HL-60/S4 (cell line): ENCODE results near the gene PLXNC1.

Experiments used
- in situ Hi-C: fragments of 300-500 bp; cut with MboI; formaldehyde crosslinking; loops from 2 replicates; pipeline ENCODE4 v1.14.3; 2022; ENCODE audit warnings: low sequenced_read_pairs

Gene PLXNC1

DNA sequence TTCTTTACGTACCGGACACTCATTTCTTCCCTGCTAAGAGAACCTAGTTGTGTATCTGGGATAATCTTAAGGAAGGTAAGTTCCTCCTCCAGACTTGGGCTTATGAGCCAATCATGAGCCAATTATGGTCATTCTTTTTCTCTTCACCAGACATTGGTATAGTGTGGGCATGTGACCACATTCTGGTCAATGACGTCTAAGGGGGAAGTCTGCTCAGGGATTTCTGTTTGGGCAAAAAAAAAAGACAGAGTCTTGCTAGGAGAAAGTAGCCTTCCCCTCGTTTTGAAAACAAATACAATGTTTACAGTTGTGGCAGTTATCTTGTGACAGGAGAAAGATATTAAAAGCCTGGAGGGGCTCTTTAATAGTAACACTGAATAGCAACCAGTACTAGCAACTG is 20.1 kb upstream of the PLXNC1 start:
- in situ Hi-C loops, result loop anchor here (25.0 kb wide), 2 partner anchors 634 to 859 kb away; no protein-coding TSS in a partner anchor

DNA sequence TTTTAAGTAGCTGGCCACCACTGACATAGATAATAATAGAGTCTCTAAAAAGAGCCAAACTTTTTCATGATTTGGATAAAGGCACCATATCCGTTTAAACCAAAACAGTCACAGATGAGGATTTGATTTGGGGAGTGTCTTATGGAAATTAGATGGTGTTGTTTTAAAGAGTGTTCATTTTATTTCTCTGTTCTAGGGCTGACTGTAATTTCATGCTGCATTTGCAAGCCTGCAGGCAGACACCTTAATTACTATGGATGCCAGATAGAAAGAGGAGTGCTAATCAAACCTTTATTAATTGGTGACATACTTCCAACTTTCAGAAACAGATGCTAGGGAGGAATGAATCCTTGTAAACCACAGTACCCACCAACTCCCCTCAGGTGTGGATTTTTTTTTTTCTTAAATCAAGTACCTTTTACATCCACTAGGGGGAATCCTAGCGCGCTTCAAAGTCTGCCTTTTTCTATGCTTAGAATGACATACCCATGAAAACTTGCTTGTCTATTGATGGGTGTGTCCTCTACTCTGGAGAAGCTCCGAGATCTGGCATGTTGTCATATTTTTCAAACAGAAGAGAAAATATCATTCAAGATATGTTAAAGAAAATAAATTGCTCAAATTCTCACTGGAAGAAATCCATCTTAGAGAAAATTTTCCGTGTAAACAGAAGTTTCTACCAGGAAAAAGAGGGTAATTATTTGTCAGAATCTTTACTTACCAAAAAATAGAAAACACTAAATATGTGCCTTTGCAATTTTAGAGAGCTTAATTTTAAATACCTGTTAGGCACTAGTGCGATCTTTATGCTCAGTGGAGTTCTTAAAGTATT is 14.2 kb upstream of the PLXNC1 start:
- in situ Hi-C loops, result loop anchor here (25.0 kb wide), 2 partner anchors 628 to 853 kb away; no protein-coding TSS in a partner anchor

DNA sequence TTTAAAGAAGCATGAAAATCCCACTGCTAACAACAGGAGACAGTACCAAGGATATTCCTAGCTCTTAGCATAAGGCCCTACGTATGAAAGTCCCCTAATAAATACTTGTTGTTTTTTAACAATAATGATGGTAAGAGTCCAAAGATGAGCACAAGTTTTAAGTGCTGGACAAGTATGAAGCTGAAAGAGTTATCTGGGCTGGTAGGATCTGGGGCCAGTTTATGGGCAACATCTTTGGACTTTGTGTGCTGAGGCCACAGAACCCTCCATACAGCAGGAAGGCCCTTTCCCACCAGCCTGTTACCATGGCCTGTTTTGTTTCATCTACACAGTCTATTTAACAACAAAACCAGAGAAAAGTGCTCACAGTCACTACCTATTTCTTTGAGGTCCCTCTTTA is 12.5 kb upstream of the PLXNC1 start:
- in situ Hi-C loops, result loop anchor here (5.0 to 25.0 kb wide), 3 partner anchors 391 to 851 kb away; no protein-coding TSS in a partner anchor

DNA sequence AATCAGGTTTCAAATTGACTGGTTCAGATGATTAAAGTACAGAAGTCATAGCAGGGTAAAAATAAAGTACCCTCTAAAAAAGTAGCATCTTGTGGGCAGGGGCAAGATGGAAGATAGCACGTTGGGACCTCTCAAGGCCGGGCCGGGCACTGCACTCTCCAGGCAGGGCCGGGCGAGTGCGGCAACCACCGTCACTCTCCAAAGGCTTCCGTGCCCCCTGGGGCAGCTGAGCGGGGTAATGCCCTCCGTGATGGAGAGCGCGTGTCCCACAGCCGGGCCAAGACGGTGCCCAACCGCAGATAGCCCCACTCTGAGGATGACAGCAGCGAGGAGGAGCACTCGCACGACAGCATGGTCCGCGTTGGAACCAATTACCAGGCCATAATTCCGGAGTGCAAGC is 8.6 kb upstream of the PLXNC1 start:
- in situ Hi-C loops, result loop anchor here (5.0 to 25.0 kb wide), 3 partner anchors 387 to 847 kb away; no protein-coding TSS in a partner anchor

DNA sequence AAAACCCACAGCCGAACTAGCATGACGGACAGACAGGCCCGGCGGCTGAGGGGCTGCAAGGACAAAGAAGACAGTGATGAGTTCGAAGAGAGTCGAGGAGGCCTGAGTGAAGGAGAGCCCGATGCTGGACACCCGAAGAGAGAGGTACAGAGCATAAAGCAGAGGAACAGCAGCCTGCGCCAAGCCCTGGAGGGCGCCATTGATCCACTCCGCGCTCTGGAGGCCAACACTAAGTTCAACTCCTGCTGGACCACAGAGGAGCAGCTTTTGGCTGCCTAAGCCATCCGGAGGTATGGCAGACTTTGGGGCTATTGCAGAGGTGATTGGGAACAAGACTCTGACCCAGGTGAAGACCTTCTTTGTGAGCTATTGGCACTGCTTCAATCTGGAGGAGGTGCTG is 7.8 kb upstream of the PLXNC1 start:
- in situ Hi-C loops, result loop anchor here (25.0 kb wide), 2 partner anchors 622 to 847 kb away; no protein-coding TSS in a partner anchor

DNA sequence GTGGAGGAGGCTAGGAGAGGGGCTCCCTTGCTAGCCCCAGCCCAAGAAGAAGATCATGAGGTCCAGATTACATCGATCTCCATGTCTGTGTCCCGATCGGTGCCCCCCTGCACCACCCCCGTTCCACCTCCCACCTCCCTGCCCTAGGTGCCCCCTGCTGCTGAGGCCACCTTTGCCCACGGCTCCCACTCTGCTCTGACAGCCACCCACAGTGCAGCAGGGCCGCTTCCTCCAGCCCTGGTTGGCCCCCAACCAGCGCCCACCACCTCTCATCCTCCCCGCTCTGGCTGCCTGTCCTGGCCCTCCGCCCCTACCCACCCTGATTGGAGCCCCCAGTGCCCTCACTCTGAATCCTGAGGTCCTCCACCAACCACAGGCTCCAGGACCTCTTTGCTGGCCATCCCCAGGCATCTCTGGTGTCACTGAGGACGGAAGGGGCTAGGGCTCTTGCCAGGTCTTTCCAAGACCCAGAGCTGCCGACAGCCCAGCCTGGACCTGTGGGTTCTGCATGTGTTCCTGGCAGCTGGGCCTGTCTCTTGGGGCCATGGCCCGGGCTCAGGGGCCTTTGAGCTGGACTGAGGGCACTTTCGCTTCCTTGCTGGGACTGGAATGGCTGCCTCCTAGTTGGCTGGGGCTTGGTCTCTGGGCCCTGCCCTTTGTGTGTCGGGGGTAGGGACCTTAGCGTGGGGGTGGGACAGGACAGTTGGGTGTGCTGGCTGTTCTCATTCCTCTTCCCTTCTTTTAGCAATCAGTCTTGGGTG is 7.2 kb upstream of the PLXNC1 start:
- in situ Hi-C loops, result loop anchor here (25.0 kb wide), 2 partner anchors 621 to 846 kb away; no protein-coding TSS in a partner anchor

DNA sequence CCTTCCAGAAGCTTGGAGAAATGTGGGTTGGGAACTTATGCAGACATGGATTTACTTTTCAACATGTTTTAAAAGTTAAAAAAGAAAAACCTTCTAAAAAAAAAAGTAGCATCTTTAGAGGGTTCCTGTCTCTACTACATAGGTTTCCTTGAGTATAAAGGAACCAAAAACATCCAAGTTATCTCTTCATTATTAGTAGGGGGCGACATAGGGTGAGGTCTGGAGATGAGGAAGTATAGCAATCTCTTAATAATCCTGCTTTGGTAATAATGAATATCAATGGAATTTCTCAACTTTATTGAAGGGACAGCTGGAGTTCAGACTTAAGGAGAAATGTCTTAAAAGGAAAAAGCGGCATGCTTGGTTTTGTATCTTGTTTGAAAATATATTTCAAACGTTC is 6.5 kb upstream of the PLXNC1 start:
- in situ Hi-C loops, result loop anchor here (25.0 kb wide), 2 partner anchors 620 to 845 kb away; no protein-coding TSS in a partner anchor

DNA sequence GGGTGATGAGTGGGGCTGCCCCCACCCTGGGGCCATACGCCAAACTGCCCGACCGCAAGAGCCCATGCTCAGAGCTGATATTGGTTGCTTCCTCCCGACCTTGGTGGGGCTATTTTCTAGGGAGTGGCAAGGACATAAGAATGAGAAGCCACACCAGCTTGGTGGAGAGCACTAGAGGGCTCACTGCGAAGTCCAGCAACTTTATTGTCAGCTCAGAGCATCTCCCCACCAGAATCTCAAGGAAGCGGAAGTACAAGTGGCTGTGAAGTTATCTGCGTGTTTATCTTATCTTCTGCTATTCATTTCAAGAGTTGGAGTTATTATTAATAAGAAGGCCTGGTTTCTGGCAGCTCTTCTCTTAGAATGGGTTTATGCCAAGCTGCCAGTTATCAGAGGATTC is 4.9 kb upstream of the PLXNC1 start:
- in situ Hi-C loops, result loop anchor here (25.0 kb wide), 2 partner anchors 619 to 844 kb away; no protein-coding TSS in a partner anchor

DNA sequence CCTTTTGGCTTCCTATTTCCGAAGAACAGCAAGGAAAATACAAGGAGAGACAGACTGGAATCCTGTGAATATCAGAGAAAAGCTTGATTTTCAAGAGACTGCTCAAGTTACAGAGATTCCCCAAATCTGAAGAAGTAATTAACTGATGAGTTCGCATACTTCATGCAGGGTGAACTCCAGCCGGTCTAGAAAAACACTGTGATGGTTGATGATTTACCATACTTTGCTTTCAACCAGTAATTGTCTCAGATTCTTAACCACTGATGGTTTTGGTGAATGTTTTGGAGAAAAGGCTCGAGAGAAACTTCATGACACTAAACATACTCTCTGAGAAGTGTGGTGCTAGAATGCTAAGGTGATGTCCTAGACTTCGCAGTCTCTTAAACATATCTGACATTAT is 4.4 kb upstream of the PLXNC1 start:
- in situ Hi-C loops, result loop anchor here (25.0 kb wide), 2 partner anchors 618 to 843 kb away; no protein-coding TSS in a partner anchor

DNA sequence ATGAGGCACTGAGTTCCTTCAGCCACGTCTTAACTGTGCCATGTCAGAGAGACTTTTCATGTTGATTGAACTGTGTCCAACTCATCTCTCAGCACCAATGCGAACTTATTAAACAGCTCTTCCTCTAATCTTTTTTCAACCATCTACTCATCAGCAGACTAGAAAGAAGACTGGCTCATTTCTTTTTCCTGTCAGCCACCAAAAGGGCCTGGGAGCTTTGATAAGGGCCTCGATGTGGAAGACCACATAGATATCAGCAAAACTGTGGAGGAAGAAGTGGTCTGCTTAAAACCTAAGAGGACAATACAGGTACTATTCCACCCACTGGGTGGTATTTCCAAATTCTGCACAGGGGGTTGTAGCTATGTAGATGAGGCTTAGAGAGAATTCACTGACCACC is 3.6 kb upstream of the PLXNC1 start:
- in situ Hi-C loops, result loop anchor here (25.0 kb wide), 2 partner anchors 618 to 843 kb away; no protein-coding TSS in a partner anchor

DNA sequence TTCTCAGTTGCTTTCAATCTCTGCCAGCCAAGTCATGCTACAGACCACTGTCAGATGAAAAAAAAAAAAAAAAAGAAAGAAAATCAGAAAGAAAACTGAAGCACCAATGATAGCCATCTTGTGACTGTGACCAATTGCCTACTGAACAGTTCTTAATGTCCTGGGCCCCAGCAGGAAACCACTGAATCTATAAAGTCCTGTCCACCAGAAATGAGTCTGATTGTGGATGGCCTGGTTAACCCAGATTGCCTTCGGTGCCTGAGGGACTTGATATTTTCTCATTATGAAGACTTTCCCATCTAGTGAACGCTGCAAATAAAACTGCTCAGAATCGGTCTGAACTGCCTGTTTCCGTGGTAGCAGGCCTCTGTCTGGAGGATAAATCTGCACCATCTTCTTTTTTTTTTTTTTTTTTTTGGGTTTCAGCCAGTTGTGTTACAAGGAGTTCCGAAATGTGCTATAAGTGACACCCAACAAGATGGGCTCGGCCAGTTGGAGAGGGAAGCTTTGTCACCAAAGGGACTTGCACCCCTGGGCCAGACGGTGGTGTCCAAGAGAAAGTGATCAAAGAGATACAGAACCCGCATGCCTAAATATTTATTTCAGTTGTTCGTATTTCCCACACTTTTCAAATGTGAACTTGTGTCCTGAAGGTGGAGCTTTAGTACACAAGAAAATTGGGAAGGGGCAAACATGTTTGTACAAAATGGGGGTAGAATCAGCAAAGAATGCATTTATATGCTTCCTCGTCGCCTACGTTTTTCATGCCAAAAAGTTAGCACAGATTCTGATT is 3.0 kb upstream of the PLXNC1 start:
- in situ Hi-C loops, result loop anchor here (25.0 kb wide), 2 partner anchors 617 to 842 kb away; no protein-coding TSS in a partner anchor

DNA sequence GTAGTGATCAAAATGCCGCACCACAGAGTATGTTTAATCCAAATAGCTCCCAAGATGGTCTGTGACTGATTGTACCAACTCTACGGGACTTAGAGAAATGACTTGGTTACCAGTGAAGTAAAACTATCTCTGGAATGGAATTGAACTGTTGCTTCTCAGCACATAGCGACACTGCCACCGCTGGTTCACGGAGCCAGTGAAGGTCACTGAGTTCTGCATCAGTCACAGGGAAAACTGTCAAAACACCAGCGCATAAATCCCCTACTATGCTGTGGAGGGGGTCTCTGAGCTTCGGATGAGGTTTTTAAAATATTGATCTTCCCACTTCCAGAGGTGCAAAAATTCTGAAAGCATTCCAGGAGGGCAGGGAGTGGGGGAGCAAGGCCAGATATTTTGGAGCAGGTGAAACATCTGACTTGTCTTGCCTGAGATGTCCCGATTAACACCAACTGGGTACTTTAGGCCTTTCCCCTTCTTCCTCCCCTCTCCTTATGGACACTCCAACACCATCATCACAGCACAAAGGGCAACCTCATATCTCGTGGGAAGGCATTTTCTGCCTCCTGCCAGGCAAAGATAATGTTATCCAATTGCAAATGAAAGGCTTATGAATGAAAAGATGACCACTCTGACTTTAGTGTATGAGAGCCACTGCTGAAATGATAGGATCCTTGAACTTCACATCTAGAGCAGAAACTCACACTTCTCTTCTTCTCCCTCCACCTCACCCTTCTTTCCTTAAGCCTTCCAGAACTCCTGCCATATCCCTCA is 2.0 kb upstream of the PLXNC1 start:
- in situ Hi-C loops, result loop anchor here (25.0 kb wide), 2 partner anchors 616 to 841 kb away; no protein-coding TSS in a partner anchor

DNA sequence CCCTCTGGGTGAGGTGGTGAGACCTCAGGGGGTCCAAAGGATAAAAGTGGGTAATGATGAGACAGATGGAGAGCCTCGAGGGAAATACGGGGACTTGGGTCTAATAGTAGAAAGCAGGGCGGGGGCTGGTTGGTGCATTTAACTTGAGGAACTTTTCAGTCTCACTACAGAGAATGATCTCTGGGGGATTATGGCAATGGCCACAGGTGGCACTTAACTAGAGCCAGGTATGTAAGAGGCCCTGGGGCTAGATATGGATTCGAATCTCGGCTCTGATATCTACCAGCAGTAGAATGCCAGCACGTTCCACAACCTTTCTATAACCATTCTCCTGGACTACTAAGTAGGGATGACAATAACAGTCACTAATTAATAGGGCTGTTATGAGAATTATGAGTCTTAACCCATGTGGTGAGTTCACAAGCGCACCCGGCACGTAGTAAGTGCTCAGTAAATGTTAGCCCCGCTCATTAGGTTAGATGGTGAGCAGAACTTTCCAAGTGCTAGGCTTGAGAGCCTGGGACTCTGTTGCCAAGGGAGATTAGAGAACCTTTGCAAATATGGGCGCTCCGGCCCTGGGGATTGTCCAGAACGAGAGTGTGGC is 888 bp upstream of the PLXNC1 start:
- in situ Hi-C loops, result loop anchor here (25.0 kb wide), 2 partner anchors 615 to 840 kb away; no protein-coding TSS in a partner anchor

DNA sequence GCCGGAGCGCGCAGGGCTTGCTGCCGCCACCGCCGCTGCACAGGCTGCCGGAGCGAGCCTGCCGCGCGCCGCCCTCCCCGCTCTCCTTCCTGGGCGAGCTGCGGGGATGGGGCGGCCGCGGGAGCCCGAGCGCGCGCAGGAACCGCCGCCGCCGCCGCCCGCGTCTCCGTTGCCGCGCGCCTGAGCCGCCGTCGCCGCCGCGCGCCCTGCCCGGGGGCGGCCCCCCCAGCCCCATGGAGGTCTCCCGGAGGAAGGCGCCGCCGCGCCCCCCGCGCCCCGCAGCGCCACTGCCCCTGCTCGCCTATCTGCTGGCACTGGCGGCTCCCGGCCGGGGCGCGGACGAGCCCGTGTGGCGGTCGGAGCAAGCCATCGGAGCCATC is 352 bp downstream of the PLXNC1 start:
- in situ Hi-C loops, result loop anchor here (25.0 kb wide), 2 partner anchors 614 to 839 kb away; no protein-coding TSS in a partner anchor

DNA sequence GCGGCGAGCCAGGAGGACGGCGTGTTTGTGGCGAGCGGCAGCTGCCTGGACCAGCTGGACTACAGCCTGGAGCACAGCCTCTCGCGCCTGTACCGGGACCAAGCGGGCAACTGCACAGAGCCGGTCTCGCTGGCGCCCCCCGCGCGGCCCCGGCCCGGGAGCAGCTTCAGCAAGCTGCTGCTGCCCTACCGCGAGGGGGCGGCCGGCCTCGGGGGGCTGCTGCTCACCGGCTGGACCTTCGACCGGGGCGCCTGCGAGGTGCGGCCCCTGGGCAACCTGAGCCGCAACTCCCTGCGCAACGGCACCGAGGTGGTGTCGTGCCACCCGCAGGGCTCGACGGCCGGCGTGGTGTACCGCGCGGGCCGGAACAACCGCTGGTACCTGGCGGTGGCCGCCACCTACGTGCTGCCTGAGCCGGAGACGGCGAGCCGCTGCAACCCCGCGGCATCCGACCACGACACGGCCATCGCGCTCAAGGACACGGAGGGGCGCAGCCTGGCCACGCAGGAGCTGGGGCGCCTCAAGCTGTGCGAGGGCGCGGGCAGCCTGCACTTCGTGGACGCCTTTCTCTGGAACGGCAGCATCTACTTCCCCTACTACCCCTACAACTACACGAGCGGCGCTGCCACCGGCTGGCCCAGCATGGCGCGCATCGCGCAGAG is 873 bp downstream of the PLXNC1 start:
- in situ Hi-C loops, result loop anchor here (25.0 kb wide), 2 partner anchors 613 to 838 kb away; no protein-coding TSS in a partner anchor

DNA sequence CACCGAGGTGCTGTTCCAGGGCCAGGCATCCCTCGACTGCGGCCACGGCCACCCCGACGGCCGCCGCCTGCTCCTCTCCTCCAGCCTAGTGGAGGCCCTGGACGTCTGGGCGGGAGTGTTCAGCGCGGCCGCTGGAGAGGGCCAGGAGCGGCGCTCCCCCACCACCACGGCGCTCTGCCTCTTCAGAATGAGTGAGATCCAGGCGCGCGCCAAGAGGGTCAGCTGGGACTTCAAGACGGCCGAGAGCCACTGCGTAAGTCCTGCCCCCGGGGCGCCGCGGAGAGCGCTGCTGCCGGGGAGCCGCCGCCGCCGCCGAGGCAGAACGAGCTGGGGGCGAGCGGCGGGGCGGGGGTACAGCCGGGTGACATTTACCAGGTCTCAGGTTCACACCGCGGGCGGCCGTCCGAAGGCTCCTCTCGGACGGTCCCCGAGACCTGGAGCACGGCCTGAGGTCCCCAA is 1.4 kb downstream of the PLXNC1 start:
- in situ Hi-C loops, result loop anchor here (25.0 kb wide), 2 partner anchors 612 to 837 kb away; no protein-coding TSS in a partner anchor

DNA sequence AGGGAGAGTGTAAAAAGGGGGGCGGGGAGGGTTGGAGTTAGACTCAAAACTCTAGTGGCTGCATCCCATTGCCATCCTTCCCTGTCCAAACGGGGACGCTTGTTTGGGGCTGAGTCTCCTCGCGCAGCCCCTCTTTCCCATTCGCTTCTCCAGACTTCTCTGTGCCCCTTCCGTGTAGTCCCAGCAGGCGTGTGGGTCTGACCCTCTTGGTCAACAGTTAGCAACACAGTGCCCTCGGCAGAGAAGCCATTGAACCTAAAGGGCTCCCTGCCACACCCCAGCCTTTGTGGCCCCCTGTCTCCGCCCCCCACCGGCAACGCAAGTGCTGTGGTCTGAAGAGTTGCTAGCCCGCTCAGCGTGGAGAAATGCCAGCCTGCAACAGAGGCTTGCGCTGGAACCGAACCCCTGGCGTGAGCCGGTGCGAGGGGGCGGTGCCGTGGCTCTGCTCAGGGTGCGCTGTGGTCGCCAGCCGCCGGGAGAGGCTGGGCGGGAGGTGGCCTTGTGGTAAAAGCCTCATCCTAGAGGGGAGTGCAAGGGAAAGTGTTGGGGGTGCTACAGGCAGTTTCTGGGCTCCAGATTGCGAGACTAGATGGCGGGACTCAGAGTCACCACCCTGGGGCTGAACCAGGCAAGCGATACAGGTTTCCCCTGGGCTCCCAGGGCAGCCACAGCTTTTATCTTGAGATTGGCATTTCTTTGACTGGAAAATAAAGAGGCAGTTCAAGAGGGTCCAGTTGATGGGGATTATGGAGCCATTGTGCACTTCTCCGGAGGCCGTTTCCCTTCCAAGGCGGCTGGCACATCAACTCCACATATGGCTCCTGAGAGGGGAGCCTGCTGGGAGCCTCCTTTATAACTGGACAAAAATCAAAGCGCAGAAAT is 2.1 kb downstream of the PLXNC1 start:
- in situ Hi-C loops, result no loop called here
